NCI-H345 (cell line): ENCODE data around the gene STRN3.
"Not testable (repeated sequence)": the region's sequence is repeated elsewhere in the genome, so short reads cannot be mapped to it uniquely, and the experiment has no call there.

Source experiments
- DNase-seq: peaks from one replicate; lab custom pipeline; 2025; lab: John Stamatoyannopoulos, UW

STRN3 gene

GRCh38 chr14:31026077-31026449, at the start of gene STRN3:
STRN3 (minus strand) TSS chr14:31026379; CDS start chr14:31026185, 194 bp downstream.
- no peak for DNase-seq

DNA sequence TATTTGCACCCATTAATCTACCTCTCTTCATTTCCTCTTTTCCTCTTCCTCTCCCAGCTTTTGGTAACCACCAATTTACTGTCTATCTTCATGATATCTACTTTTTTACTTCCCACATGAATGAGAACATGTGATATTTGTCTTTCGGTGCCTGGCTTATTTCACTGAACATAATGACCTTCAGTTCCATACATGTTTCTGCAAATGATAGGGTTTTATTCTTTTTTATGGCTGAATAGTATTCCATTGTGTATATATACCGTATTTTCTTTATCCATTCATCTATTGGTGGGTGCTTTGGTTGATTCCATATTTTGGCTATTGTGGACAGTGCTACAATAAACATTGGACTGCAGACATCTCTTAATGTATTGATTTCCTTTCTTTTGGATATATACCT, 49.0 kb upstream of the STRN3 start:
- no peak for DNase-seq

DNA sequence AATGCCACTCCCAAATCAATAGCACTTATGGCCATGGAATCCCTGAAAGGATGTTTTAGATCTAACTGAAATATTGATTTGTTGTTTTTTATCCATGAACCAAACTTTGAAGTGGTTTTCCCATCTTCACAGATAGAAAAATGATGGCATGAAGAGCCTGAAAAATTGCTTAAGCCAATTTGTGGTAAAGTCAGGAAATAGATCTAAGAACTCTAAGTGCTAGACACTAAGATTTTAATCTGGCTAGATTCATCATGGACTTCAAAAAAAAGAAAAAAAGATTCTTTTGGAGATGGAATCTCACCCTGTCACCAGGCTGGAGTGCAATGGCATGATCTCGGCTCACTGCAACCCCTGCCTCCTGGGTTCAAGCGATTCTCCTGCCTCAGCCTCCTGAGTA, 45.0 kb upstream of the STRN3 start:
- DNase-seq = no peak

DNA sequence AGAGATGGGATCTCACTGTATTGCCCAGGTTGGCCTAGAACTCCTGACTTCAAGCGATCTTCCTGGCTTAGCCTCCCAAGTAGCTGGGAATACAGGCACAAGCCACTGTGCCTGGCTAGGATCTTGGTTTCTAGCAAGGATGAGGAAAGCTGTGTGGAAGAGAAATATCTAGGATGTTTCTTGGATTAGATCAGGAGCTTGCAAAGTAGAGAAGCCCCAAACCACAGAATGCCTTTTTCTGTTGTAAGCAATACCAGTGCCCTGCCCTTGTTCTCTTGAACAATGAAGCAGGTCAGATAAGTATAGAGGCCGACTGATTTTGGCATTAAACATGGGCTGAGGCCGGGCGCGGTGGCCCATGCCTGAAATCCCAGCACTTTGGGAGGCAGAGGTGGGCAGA, 44.3 kb upstream of the STRN3 start:
- DNase-seq = no peak

- no peak for DNase-seq
Measured at GRCh38 chr14:31069343-31069742, 43.2 kb upstream of the STRN3 start.

DNA sequence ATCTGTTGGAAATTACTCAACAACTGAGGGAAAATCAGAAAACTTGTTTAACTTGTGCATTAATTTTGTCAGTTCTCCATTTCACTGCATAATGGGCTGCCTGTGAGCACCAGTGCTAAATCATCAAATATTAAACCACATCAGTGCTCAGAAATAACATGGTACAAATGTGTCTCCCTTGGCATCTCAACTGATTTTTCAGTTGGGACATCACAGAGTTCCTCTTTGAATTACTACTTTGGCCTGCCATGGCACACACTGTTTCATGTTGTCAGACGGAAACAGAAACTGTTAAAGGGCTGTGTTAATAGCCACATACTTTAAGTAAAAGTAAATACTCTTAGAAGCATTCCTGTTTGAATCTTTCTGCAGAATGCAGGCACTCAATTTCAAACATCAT, 42.1 kb upstream of the STRN3 start:
- DNase-seq = no peak

DNA sequence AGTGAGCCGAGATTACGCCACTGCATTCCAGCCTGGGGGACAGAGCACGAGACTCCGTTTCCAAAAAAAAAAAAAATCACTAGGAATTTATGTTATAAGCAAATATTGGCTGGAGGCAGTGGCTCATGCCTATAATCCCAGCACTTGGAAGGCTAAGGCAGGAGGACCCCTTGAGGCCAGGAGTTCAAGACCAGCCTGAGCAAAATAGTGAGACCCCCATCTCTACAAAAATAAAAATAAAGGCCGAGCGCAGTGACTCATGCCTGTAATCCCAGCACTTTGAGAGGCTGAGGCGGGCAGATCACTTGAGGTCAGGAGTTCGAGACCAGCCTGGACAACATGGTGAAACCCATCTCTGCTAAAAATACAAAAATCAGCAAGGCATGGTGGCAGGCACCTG, 36.7 kb upstream of the STRN3 start:
- not testable (repeated sequence) for DNase-seq

DNA sequence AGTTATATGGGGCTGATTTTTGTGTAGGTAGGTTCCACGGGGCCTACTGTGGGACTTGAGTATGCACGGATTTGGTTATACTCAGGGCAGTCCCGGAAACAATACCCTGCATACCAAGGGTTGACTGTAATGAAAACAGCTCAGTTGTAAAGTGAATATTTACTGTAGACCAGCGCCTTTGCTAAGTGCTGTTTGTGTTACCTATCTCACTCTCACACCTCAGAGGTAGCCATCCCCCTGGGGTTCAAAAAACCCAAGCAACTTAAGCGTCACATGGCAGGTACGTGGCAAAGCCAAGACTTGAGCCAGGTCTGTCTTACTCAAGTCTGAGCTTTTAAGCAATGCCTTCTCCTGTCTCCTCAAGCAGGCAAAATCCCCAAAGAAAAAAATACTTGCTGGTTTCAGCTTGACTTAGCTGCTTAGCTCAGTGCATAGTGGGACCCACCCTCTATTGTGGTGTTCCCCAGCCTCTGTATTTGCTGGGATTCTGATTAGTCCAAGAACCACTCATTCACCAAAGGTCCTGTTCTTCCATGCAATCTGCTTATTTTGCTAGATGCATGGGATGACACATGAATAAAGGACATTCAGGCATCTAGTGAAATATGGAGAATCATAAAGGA, 34.2 kb upstream of the STRN3 start:
- DNase-seq = no peak

DNA sequence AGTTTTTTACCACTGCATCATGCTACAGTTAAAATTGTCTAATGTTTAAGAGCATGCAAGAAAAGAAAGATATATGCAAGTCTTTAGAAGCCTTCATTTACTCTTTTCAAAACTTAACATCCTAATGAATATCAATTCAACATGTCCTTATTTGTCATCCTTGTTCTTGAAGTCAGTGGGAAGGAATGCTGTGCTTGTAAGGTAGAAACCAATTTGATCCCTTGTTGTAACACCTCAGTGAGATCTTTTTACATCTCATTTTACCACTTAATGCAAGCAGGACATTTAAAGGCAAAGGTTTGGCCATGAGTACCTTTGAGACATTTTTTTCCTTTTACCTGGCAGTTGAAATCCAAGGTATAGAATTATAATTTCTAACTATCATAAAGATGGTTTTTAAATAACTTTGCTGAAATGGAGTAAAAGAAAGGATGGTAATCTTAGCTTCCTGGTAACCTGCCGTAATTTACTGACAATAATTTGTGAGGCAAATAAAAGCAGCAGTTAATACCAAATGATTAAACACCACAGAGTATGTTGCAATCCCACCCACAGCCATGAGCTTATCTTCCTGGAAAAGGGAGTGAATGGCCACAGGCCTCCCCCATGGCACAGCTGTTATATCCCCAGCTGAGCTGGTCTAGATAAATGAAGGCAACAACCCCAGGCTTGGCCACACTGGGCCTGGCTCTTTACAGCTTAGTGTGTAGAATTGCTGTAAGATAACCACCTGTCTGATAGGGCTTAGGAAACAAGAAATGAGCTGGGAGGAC, 33.2 kb upstream of the STRN3 start:
- DNase-seq = no peak

- DNase-seq = no peak
Measured at GRCh38 chr14:31057701-31058364, 31.7 kb upstream of the STRN3 start.

- DNase-seq = no peak
Measured at GRCh38 chr14:31057035-31057434, 30.9 kb upstream of the STRN3 start.

- not testable (repeated sequence) for DNase-seq
Measured at GRCh38 chr14:31052905-31053586, 26.9 kb upstream of the STRN3 start.

DNA sequence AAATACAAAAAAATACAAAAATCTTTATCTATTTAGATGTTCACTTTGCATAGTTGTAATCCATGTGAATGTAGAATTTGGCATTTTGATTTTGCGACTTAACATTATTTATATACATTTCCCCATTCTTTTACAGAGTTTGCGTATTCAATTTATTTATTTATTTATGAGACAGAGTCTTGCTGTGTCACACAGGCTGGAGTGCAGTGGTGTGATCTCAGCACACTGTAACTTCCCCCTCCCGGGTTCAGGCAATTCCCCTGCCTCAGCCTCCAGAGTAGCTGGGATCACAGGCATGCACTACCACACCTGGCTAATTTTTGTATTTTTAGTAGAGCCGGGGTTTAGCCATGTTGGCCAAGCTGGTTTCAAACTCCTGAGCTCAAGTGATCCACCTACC, 25.3 kb upstream of the STRN3 start:
- no peak for DNase-seq

DNA sequence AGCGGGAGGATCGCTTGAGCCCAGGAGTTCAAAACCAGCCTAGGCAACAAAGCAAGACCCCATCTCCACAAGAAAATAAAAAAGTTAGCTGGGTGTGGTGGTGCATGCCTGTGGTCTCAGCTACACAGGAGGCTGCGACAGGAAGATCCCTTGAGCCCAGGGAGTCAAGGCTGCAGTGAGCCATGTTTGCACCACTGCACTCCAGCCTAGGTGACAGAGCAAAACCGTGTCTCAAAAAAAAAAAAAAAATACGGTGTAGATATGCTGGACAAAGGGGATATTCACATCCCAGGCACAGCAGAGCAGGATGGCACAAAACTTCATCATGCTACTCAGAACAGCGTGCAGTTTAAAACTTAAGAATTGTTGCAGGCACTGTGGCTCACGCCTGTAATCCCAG, 24.8 kb upstream of the STRN3 start:
- DNase-seq = no peak

GRCh38 chr14:31047503-31047902, 21.3 kb upstream of the STRN3 start:
- no peak for DNase-seq

DNA sequence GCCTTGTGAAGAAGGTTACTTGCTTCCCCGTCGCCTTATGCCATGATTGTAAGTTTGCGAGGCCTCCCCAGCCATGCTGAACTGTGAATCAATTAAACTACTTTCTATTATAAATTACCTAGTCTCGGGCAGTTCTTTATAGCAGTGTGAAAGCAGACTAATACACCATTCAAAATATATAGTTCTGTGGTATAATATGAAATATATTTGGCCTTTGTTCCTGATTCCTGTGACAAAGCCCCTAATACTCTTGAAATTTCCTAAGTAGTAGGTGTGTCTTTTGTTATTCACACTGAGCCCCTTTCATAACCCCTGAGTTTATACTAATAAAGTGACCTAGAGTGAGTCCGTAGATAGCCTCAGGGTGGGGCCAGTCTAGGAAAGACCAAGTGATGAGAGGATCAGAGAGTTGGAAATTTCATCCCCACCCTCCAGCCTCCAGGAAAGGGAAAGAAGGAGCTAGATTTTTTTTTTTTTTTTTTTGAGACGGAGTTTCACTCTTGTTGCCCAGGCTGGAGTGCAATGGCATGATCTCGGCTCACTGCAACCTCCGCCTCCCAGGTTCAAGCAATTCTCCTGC, 19.4 kb upstream of the STRN3 start:
- DNase-seq = no peak

DNA sequence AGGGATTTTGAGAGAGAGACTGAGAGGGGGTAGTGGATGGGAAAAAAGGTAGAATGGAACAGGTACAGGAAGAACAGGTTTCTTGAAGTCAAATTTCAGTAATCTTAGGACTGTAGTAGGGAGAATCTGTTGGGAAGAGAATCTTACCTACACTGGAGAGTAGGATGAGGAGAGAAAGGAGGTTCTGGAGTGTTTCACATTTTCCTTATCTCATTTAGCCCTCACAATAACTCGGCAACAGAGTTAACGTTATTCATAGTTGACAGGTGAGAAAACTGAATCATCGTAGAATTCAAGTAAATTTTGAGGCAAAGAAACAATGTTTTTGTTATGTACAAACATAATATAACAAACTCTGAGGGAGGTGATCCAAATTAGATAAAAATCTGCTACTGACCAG, 17.2 kb upstream of the STRN3 start:
- no peak for DNase-seq

- not testable (repeated sequence) for DNase-seq
Measured at GRCh38 chr14:31042893-31043292, 16.7 kb upstream of the STRN3 start.

DNA sequence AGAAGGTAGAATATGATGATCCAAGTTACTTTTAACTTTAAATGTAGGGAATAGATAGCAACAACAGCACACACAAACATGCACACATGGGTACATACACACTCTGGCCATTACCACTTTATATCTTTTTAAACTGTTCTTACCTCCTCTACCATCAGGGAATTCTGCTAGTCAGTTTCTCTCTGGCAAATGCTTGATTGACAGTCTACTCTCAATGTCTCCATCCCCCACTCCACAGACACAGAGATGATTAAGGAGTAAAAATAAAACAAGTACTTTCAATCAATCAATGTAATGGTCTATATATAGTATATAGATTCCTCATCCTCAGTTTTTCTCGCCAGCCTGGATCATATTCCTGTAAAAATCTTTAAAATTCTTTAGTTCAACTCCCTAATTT, 16.1 kb upstream of the STRN3 start:
- DNase-seq = no peak

- DNase-seq = no peak
Measured at GRCh38 chr14:31038521-31039166, 12.5 kb upstream of the STRN3 start.

DNA sequence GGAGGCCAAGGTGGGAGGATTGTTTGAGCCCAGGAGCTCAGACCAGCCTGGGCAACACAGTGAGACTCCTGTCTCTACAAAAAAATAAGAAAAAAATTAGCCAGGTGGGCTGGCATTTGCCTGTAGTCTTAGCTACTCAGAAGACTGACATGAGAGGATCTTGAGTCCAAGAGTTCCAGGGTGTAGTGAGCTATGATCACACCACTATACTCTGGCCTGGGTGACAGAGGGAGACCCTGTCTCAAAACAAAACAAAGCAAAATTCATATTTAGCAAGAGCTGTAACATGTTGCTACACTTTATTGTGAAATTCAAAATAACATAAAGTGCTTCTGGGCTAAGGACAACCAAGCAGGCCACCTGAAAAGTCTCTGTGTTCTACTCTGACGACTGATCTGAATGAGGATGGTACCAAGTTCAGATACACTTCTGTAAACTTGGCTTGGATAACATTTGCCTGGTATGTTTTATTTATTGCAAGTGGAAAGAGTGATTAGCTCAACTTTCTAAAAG, 11.6 kb upstream of the STRN3 start:
- no peak for DNase-seq

GRCh38 chr14:31036552-31036951, 10.4 kb upstream of the STRN3 start:
- no peak for DNase-seq
